Keratinocyte (primary cell): ENCODE data around the gene SNX19. TPM values are rescaled to one million over a fixed set of nuclear protein-coding genes. Genes with fewer than 3 reads are reported as not detected.

Experiments
- DNase-seq: peaks from one replicate; pipeline ENCODE4 v3.0.0-alpha.2; 2011; ENCODE audit warnings: low read depth, missing footprints, low spot score
- FAIRE-seq: peaks from 2 replicates; lab custom pipeline; 2011; peaks lifted over from hg19 to GRCh38; lab: Jason Lieb, UNC
- H2AFZ ChIP-seq: 2 replicates; pipeline ENCODE4 v1.6.0; 2012; ENCODE audit warnings: low read length, control low read depth, inconsistent platforms; ENCODE audit not compliant: control insufficient read depth
- H3K27ac ChIP-seq: 2 replicates; pipeline ENCODE4 v1.5.1; 2011; ENCODE audit warnings: low read length; ENCODE audit not compliant: control insufficient read depth, insufficient read depth
- H3K27me3 ChIP-seq: 3 replicates; pipeline ENCODE4 v1.6.0; 2011; ENCODE audit warnings: low read length; ENCODE audit not compliant: control insufficient read depth, insufficient read depth; ENCODE audit errors: extremely low read depth
- H3K36me3 ChIP-seq, 2 experiments: 2 replicates in 1 of 2; 3 replicates in 1 of 2; pipeline ENCODE4 v1.5.1; 2011; ENCODE audit warnings: low read length in 2 of 2, mild to moderate bottlenecking in 1 of 2; ENCODE audit not compliant: control insufficient read depth in 2 of 2, insufficient read depth in 2 of 2; ENCODE audit errors: extremely low read depth in 1 of 2
- H3K4me1 ChIP-seq: 3 replicates; pipeline ENCODE4 v1.5.1; 2011; ENCODE audit warnings: low read length; ENCODE audit not compliant: control insufficient read depth, insufficient read depth; ENCODE audit errors: extremely low read depth
- H3K4me2 ChIP-seq: 3 replicates; pipeline ENCODE4 v1.6.0; 2011; ENCODE audit warnings: low read depth, low read length; ENCODE audit not compliant: control insufficient read depth, insufficient read depth; ENCODE audit errors: extremely low read depth
- H3K4me3 ChIP-seq, 3 experiments: fragments of 200-600 bp in 1 of 3; sonication (generic) in 1 of 3; 2 replicates in 2 of 3; 3 replicates in 1 of 3; pipeline ENCODE4 v1.5.1; 2011 to 2016; ENCODE audit warnings: low read length in 3 of 3, mild to moderate bottlenecking in 3 of 3, control low read depth in 2 of 3, inconsistent platforms in 1 of 3, low read depth in 1 of 3, mixed read lengths in 1 of 3, mixed run types in 1 of 3, moderate library complexity in 1 of 3; ENCODE audit not compliant: control insufficient read depth in 2 of 3, insufficient read depth in 2 of 3; ENCODE audit errors: extremely low read depth in 1 of 3
- H3K79me2 ChIP-seq: 2 replicates; pipeline ENCODE4 v1.6.0; 2012; ENCODE audit warnings: low read length; ENCODE audit not compliant: control insufficient read depth, insufficient read depth
- H3K9ac ChIP-seq: 3 replicates; pipeline ENCODE4 v1.6.0; 2011; ENCODE audit warnings: low read length; ENCODE audit not compliant: control insufficient read depth, insufficient read depth; ENCODE audit errors: extremely low read depth
- H3K9me1 ChIP-seq: 3 replicates; pipeline ENCODE4 v1.6.0; 2011; ENCODE audit warnings: low read length; ENCODE audit not compliant: control insufficient read depth, insufficient read depth; ENCODE audit errors: extremely low read depth
- H3K9me3 ChIP-seq: 2 replicates; pipeline ENCODE4 v1.5.1; 2012; ENCODE audit warnings: low read depth, low read length; ENCODE audit not compliant: control insufficient read depth
- H4K20me1 ChIP-seq: 3 replicates; pipeline ENCODE4 v1.6.0; 2011; ENCODE audit warnings: low read length; ENCODE audit not compliant: control insufficient read depth, insufficient read depth; ENCODE audit errors: extremely low read depth
- CTCF ChIP-seq, 3 experiments: IDR thresholded peaks in 1 of 3; conservative IDR thresholded peaks in 1 of 3; optimal IDR thresholded peaks in 1 of 3; 2 replicates in 2 of 3; 3 replicates in 1 of 3; pipeline versions ENCODE3 to v1.5.1; 2011; ENCODE audit warnings: low read length in 3 of 3, mild to moderate bottlenecking in 3 of 3, moderate library complexity in 2 of 3, control low read depth in 1 of 3, inconsistent platforms in 1 of 3; ENCODE audit not compliant: insufficient read depth in 2 of 3; ENCODE audit errors: extremely low read depth in 1 of 3
- EZH2 ChIP-seq: IDR thresholded peaks from one replicate; pipeline ENCODE4 v1.6.1; 2012; ENCODE audit warnings: inconsistent platforms, mild to moderate bottlenecking, low read length, moderate library complexity
- dilution Hi-C: fragments of 300-500 bp; cut with MboI; formaldehyde crosslinking; loops from one replicate; pipeline ENCODE4 v1.7.0; 2020; ENCODE audit warnings: low sequenced_read_pairs; ENCODE audit not compliant: extremely low pct_ligation_motif_present
- polyA plus RNA-seq, 5 experiments: library from polyadenylated mRNA; depleted of rRNA in 3 of 5; stranded (reverse) in 3 of 5; stranded (forward) in 1 of 5; unstranded in 1 of 5; fragments of >200 nt; gene quantifications; 1 replicate in 1 of 5; 2 replicates in 3 of 5; 3 replicates in 1 of 5; pipeline versions ENCODE4 v1.2.1 to v1.2.3, GENCODE V29; 2011 to 2012; ENCODE audit warnings: missing spikeins in 2 of 5, low read depth in 1 of 5, low replicate concordance in 1 of 5

Gene SNX19
- polyA plus RNA-seq, 1 donor (not counting 4 experiments of a cell fraction or from before 2014, with no cell fraction given), result 29.1 TPM

- Histone ChIP-seq H3K4me1 (peaks cover 7% of the 10 kb centered on the region), H3K4me2 (no peak overlapping the region), H3K9ac (no peak overlapping the region), H3K27me3 (no peaks in the 10 kb centered on the region), H3K79me2 (no peaks in the 10 kb centered on the region), H2AFZ (no peak overlapping the region), H4K20me1 (no peaks in the 10 kb centered on the region), H3K9me3 (no peaks in the 10 kb centered on the region), H3K4me3 (no peak overlapping the region), H3K27ac (no peak overlapping the region), H3K36me3 (no peaks in the 10 kb centered on the region), H3K9me1 (no peaks in the 10 kb centered on the region)
- TF ChIP-seq EZH2 (no peak), CTCF (optimal IDR thresholded peaks at IDR 0.05 in 1 of 3, IDR thresholded peaks at IDR 0.05 in 1 of 3, conservative IDR thresholded peaks at IDR 0.05 in 1 of 3; ENCODE audit: extremely low read depth in 1 of 3, insufficient read depth in 2 of 3, low read length in 3 of 3) (no peak)
- no peak for FAIRE-seq
- dilution Hi-C loops, result no loop called here
- DNase-seq, result no peak
Observed at GRCh38 chr11:130937051-130937450, 20.8 kb upstream of the SNX19 start.

GRCh38 chr11:130932086-130932712, 15.9 kb upstream of the SNX19 start:
- no peaks in the 10 kb centered on the region for H3K27me3 ChIP-seq
- no peak overlapping the region for H3K4me3 ChIP-seq
- H2AFZ ChIP-seq, result peak overlapping the region; percentile 86
- peak overlapping the region; percentile 41 for H3K27ac ChIP-seq
- H3K4me1 ChIP-seq, result peaks cover 13% of the 10 kb centered on the region
- peak overlapping the region; percentile 36 for H3K4me2 ChIP-seq
- no peaks in the 10 kb centered on the region for H3K36me3 ChIP-seq
- H3K9me3 ChIP-seq, result no peaks in the 10 kb centered on the region
- no peak for DNase-seq
- dilution Hi-C loops, result no loop called here
- no peak for TF ChIP-seq CTCF (optimal IDR thresholded peaks at IDR 0.05 in 1 of 3, IDR thresholded peaks at IDR 0.05 in 1 of 3, conservative IDR thresholded peaks at IDR 0.05 in 1 of 3; ENCODE audit: extremely low read depth in 1 of 3, insufficient read depth in 2 of 3, low read length in 3 of 3)
- TF ChIP-seq EZH2, result no peak
- peak; percentile 51 for FAIRE-seq
- no peak overlapping the region for H3K9ac ChIP-seq
- no peaks in the 10 kb centered on the region for H4K20me1 ChIP-seq
- no peaks in the 10 kb centered on the region for H3K9me1 ChIP-seq
- no peaks in the 10 kb centered on the region for H3K79me2 ChIP-seq
